A549 (cell line): Measurements from ENCODE around the gene PTPRN2. TPM values are rescaled to one million over a fixed set of nuclear protein-coding genes. Genes with fewer than 3 reads are reported as not detected.

ENCODE experiments used
- ATAC-seq, 2 experiments: fragments of 200-7000 bp in 1 of 2; fragments of >200 bp in 1 of 2; cut with Nextera tagmentation in 1 of 2; cut with Tn5 transposase in 1 of 2; 3 replicates each; pipeline versions ENCODE4 v1.8.0 to v1.9.1; 2018 to 2020; ENCODE audit warnings: mild to moderate bottlenecking in 1 of 2, moderate library complexity in 1 of 2
- CTCF ChIA-PET: fragments of 300-600 bp; sonication (Branson Sonifier 250); formaldehyde crosslinking; extraction: SDS; loops from one replicate; lab custom pipeline; 2021; ENCODE audit warnings: antibody characterized with exemption, inconsistent platforms; lab: Yijun Ruan, JAX
- POLR2A ChIA-PET: fragments of 350-600 bp; formaldehyde crosslinking; extraction: SDS; loops from one replicate; lab custom pipeline; 2021; ENCODE audit warnings: antibody characterized with exemption, inconsistent platforms; lab: Yijun Ruan, JAX
- DNase-seq, 2 experiments: peaks; one replicate each; pipeline versions ENCODE4 v3.0.0 to v3.0.0-alpha.2; 2011 to 2016; ENCODE audit warnings: low read depth in 1 of 2, low spot score in 1 of 2
- FAIRE-seq: peaks from 2 replicates; lab custom pipeline; 2011; peaks lifted over from hg19 to GRCh38; lab: Jason Lieb, UNC
- H3K27ac ChIP-seq, 2 experiments: fragments of >200 bp; sonication (Bioruptor Twin); formaldehyde crosslinking; 3 replicates each; pipeline ENCODE4 v1.5.1; 2016 to 2017
- H3K4me1 ChIP-seq: fragments of >200 bp; sonication (Bioruptor Twin); formaldehyde crosslinking; 3 replicates; pipeline ENCODE4 v1.6.1; 2016
- H3K4me2 ChIP-seq: fragments of >200 bp; sonication (Bioruptor Twin); formaldehyde crosslinking; 3 replicates; pipeline ENCODE4 v1.6.1; 2016
- H3K4me3 ChIP-seq: fragments of >200 bp; sonication (Bioruptor Twin); formaldehyde crosslinking; 3 replicates; pipeline ENCODE4 v1.5.1; 2016
- H3K9me3 ChIP-seq: fragments of >200 bp; sonication (Bioruptor Twin); formaldehyde crosslinking; 3 replicates; pipeline ENCODE4 v1.6.1; 2016
- BHLHE40 ChIP-seq: IDR thresholded peaks from 2 replicates; pipeline ENCODE4 v1.6.1; 2012; ENCODE audit warnings: low read depth, low read length, inconsistent platforms
- CBX2 ChIP-seq: fragments of 200-600 bp; sonication (generic); IDR thresholded peaks from 2 replicates; pipeline ENCODE4 v1.6.1; 2016; ENCODE audit warnings: low read depth, mild to moderate bottlenecking, borderline replicate concordance
- CHD2 ChIP-seq: fragments of 150-350 bp; IDR thresholded peaks from 2 replicates; pipeline ENCODE4 v1.6.1; 2014; ENCODE audit warnings: low read length; ENCODE audit not compliant: partially characterized antibody
- EHF ChIP-seq: fragments of 250-450 bp; sonication (Bioruptor Pico); IDR thresholded peaks from 2 replicates; pipeline ENCODE4 v1.5.0; 2020; ENCODE audit warnings: mild to moderate bottlenecking
- FOSB ChIP-seq: fragments of 250-450 bp; sonication (Bioruptor Pico); IDR thresholded peaks from 2 replicates; pipeline ENCODE4 v1.5.0; 2020; ENCODE audit warnings: mild to moderate bottlenecking, moderate library complexity
- FOXS1 ChIP-seq: fragments of 250-450 bp; sonication (Bioruptor Pico); IDR thresholded peaks from 2 replicates; pipeline ENCODE4 v1.5.0; 2020; ENCODE audit warnings: mild to moderate bottlenecking, moderate library complexity
- HDAC2 ChIP-seq: fragments of 200-600 bp; sonication (generic); IDR thresholded peaks from 2 replicates; pipeline ENCODE4 v1.6.1; 2016
- JUNB ChIP-seq: fragments of >200 bp; sonication (Bioruptor Twin); formaldehyde crosslinking; IDR thresholded peaks from 2 replicates; pipeline ENCODE4 v1.6.1; 2016
- KDM1A ChIP-seq: fragments of 200-600 bp; sonication (generic); IDR thresholded peaks from 2 replicates; pipeline ENCODE4 v1.6.1; 2016; ENCODE audit warnings: low read depth, mild to moderate bottlenecking
- MAFK ChIP-seq: fragments of 450-650 bp; IDR thresholded peaks from 2 replicates; pipeline ENCODE4 v1.6.1; 2014; ENCODE audit not compliant: partially characterized antibody
- MAZ ChIP-seq: fragments of 150-350 bp; IDR thresholded peaks from 2 replicates; pipeline ENCODE4 v1.6.1; 2014; ENCODE audit warnings: antibody characterized with exemption, low read depth, low read length, borderline replicate concordance
- NPAS2 ChIP-seq: fragments of 250-450 bp; sonication (Bioruptor Pico); IDR thresholded peaks from 2 replicates; pipeline ENCODE4 v1.8.0; 2022; ENCODE audit warnings: mild to moderate bottlenecking, moderate library complexity, borderline replicate concordance
- POLR2AphosphoS2 ChIP-seq: conservative IDR thresholded peaks from 2 replicates; pipeline ENCODE4 v1.6.1; 2012; ENCODE audit warnings: low read length, improper control_type of control experiment, inconsistent platforms
- RAD21 ChIP-seq, 2 experiments: fragments of >200 bp in 1 of 2; sonication (Bioruptor Twin) in 1 of 2; formaldehyde crosslinking in 1 of 2; IDR thresholded peaks in 1 of 2; conservative IDR thresholded peaks in 1 of 2; 2 replicates in 1 of 2; 3 replicates in 1 of 2; pipeline ENCODE4 v1.6.1; 2012 to 2018; ENCODE audit warnings: inconsistent platforms in 1 of 2
- RCOR1 ChIP-seq: fragments of 150-350 bp; IDR thresholded peaks from 2 replicates; pipeline ENCODE4 v1.6.1; 2014; ENCODE audit warnings: antibody characterized with exemption, low read length, low read depth
- RFX5 ChIP-seq: fragments of 450-650 bp; IDR thresholded peaks from 2 replicates; pipeline ENCODE4 v1.7.1; 2014; ENCODE audit warnings: antibody characterized with exemption, mild to moderate bottlenecking, moderate library complexity
- SMC3 ChIP-seq: fragments of >200 bp; sonication (Bioruptor Twin); formaldehyde crosslinking; IDR thresholded peaks from 3 replicates; pipeline ENCODE4 v1.6.1; 2018; ENCODE audit warnings: inconsistent platforms
- ZC3H11A ChIP-seq: fragments of 450-650 bp; IDR thresholded peaks from 2 replicates; pipeline ENCODE4 v1.6.1; 2014; ENCODE audit warnings: antibody characterized with exemption, mild to moderate bottlenecking
- ZNF302 ChIP-seq: fragments of 250-450 bp; sonication (Bioruptor Pico); IDR thresholded peaks from 2 replicates; pipeline ENCODE4 v1.9.0; 2021; ENCODE audit warnings: inconsistent platforms, mild to moderate bottlenecking, moderate library complexity
- ZSCAN20 ChIP-seq: fragments of 250-450 bp; sonication (Bioruptor Pico); IDR thresholded peaks from 2 replicates; pipeline ENCODE4 v1.8.0; 2022; ENCODE audit warnings: mild to moderate bottlenecking, moderate library complexity
- WGBS: methylation state at CpG from one replicate; pipeline ENCODE4 v1.1.6; 2017; ENCODE audit errors: missing lambda C conversion rate; 5-methylcytosine and 5-hydroxymethylcytosine counted together
- polyA plus RNA-seq, 4 experiments: library from polyadenylated mRNA; depleted of rRNA in 3 of 4; stranded (reverse); fragments of >200 nt; fragmentation: RNase III in 1 of 4; extraction: RNeasy Plus Mini Kit Qiagen cat#74134 plus additional on column Dnase treatment in 1 of 4; gene quantifications; 2 replicates in 3 of 4; 3 replicates in 1 of 4; pipeline ENCODE4 v1.2.3, GENCODE V29; 2011 to 2017
- TF ChIP-seq, protein P1 (sequence below): fragments of >200 bp; sonication (Bioruptor Twin); formaldehyde crosslinking; IDR thresholded peaks from 3 replicates; pipeline ENCODE4 v1.5.1; 2016
- TF ChIP-seq, protein P2 (sequence below): fragments of >200 bp; sonication (Bioruptor Twin); formaldehyde crosslinking; IDR thresholded peaks from 3 replicates; pipeline ENCODE4 v1.6.1; 2016
- TF ChIP-seq, protein P3 (sequence below): fragments of 200-600 bp; sonication (generic); IDR thresholded peaks from 2 replicates; pipeline ENCODE4 v1.6.1; 2016; ENCODE audit warnings: antibody characterized with exemption, mild to moderate bottlenecking, moderate library complexity
- TF ChIP-seq, protein P4 (sequence below): fragments of >200 bp; sonication (Bioruptor Twin); formaldehyde crosslinking; IDR thresholded peaks from 2 replicates; pipeline ENCODE4 v1.6.1; 2016
- TF ChIP-seq, protein P5 (sequence below): IDR thresholded peaks from 2 replicates; pipeline ENCODE4 v1.6.1; 2012

PTPRN2 gene
- polyA plus RNA-seq, 2 of the 4 experiments (the other 2 are of a cell fraction): 0.41 to 1.2 TPM

DNA sequence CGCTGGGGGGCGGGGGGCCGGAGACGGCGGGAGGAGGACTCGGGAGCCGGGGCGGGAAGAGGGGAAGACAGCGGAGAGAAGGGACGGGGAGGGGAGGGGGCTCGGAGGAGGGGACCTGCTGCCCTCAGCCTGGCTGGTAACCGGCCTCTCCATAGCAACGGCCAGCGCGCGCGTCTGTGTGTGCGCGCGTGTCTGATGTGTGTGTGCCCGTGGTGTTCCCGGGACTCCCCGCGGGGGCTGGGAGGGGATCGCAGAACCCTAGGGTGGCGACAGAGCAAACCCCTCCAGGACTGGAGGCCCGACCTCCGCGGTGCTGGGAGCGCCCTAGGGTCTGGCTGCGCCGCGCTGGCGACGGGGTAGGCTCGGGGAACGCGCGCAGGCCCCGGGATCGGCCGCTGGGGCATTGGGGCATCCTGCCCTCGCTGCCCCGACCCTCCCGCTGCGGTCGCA is 894.5 kb downstream of the PTPRN2 start:
- WGBS: 52% methylated on average over 14 of the region's 47 CpGs
- ATAC-seq (peak in 1 of 2 experiments; percentile 23; a peak in 2 of 6 replicates), DNase-seq (no peak)
- Histone ChIP-seq H3K9me3 (no peaks in the 10 kb centered on the region), H3K4me1 (no peaks in the 10 kb centered on the region), H3K4me3 (no peak overlapping the region), H3K4me2 (no peak overlapping the region), H3K27ac (no peak overlapping the region)
- POLR2A ChIA-PET: no interaction called here
- CTCF ChIA-PET: no interaction called here
- no peak for TF ChIP-seq RFX5
- no peak for TF ChIP-seq MAFK
- no peak for TF ChIP-seq FOXS1 (CRISPR knock-in tag)
- TF ChIP-seq, protein P1, sequence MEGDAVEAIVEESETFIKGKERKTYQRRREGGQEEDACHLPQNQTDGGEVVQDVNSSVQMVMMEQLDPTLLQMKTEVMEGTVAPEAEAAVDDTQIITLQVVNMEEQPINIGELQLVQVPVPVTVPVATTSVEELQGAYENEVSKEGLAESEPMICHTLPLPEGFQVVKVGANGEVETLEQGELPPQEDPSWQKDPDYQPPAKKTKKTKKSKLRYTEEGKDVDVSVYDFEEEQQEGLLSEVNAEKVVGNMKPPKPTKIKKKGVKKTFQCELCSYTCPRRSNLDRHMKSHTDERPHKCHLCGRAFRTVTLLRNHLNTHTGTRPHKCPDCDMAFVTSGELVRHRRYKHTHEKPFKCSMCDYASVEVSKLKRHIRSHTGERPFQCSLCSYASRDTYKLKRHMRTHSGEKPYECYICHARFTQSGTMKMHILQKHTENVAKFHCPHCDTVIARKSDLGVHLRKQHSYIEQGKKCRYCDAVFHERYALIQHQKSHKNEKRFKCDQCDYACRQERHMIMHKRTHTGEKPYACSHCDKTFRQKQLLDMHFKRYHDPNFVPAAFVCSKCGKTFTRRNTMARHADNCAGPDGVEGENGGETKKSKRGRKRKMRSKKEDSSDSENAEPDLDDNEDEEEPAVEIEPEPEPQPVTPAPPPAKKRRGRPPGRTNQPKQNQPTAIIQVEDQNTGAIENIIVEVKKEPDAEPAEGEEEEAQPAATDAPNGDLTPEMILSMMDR: no peak
- no peak for TF ChIP-seq CHD2
- no peak for TF ChIP-seq BHLHE40
- no peak for TF ChIP-seq RAD21 (conservative IDR thresholded peaks at IDR 0.05 in 1 of 2, IDR thresholded peaks at IDR 0.05 in 1 of 2)
- no peak for TF ChIP-seq RCOR1
- no peak for TF ChIP-seq MAZ
- no peak for TF ChIP-seq NPAS2 (CRISPR knock-in tag)
- TF ChIP-seq, all 56 proteins: peak for 0
- no peak for FAIRE-seq

DNA sequence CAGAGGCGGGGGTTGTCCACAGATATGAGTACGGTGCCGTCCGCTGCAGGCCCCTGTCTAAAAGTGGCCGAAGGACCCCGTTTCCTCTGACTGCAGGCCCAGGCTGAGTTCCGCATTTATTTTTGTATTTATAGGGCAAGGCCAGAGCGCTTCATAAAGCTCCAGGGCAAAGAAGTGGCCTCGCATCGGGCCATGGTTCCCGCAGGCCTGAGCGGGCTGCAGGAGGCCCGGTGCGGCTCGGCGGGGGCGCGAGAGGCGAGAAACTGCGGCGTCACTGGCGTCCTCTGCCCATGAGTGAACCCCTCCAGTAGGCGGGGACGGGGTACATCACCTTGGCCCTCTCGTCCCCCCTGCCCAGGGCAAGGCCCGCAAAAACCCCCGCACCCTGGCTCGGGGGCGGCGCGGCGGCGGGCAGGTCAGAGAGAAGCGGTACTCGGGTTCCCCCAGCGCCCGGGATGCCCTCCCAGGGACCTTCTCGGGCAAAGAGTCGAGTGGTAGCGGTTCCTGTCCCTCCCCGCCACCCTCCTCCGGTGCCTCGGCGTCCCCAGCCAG is 895.1 kb downstream of the PTPRN2 start:
- FAIRE-seq: no peak
- no peaks in the 10 kb centered on the region for H3K4me1 ChIP-seq
- H3K27ac ChIP-seq: no peak overlapping the region
- POLR2A ChIA-PET: no interaction called here
- 24% methylated on average over 19 of the region's 44 CpGs for WGBS
- DNase-seq: no peak
- no peak for TF ChIP-seq ZSCAN20 (CRISPR knock-in tag)
- peak in 1 of 2 experiments; percentile 37; a peak in 3 of 6 replicates for ATAC-seq
- CTCF ChIA-PET: no interaction called here
- H3K9me3 ChIP-seq: no peaks in the 10 kb centered on the region
- no peak overlapping the region for H3K4me2 ChIP-seq
- no peak overlapping the region for H3K4me3 ChIP-seq

DNA sequence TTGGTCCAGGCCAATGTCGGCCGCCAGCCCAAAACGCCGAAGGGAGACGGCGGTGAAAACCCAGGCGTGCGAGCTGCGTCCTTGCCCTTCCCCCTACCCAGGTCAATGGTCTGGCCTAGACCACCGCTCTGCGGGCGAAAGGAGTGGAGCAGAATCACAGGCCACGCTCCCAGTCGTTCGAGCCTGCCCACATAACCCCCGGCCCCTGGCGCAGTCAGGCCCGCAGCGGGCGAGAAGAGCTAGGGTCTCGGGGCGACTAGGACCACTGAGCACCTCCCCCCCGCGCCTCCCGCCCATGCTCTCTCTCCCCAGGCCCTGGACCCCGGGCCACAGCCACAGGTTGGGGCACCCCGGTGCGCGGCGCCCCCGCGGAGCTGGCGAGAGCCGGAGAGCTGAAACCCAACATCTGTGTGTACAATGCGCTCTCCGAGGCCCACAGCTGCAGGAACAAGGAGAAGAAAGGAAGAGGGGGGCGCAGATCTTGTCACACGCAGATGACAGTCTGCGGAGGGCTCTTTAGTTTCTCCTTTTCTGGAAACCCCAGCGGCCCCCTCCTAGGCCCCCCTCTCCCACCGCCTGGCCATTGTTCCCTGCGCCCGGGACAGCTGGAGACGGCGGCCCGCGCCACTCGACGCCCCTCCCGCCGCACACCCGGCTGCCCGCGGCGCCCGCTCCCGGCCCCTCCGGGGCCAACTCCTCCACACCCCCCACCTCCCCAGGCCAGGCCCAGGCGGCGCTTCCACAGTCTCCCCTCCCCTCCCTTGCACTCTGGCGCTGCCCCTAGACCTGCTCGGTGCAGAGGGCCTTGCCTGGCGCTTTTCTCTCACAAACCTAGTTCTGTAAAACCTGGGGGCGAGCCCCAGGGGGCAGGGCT is 895.8 kb downstream of the PTPRN2 start:
- Histone ChIP-seq H3K4me2 (no peak overlapping the region), H3K4me1 (no peaks in the 10 kb centered on the region), H3K27ac (no peak overlapping the region), H3K4me3 (no peak overlapping the region), H3K9me3 (no peaks in the 10 kb centered on the region)
- ChIA-PET CTCF (no interaction called here), POLR2A (no interaction called here)
- FAIRE-seq (no peak), DNase-seq (no peak), ATAC-seq (peak in 1 of 2 experiments; percentile 30; a peak in 2 of 6 replicates)
- WGBS: 38% methylated on average over 31 of the region's 64 CpGs
- TF ChIP-seq, protein P2, sequence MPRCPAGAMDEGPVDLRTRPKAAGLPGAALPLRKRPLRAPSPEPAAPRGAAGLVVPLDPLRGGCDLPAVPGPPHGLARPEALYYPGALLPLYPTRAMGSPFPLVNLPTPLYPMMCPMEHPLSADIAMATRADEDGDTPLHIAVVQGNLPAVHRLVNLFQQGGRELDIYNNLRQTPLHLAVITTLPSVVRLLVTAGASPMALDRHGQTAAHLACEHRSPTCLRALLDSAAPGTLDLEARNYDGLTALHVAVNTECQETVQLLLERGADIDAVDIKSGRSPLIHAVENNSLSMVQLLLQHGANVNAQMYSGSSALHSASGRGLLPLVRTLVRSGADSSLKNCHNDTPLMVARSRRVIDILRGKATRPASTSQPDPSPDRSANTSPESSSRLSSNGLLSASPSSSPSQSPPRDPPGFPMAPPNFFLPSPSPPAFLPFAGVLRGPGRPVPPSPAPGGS: no peak
- TF ChIP-seq, protein P3, sequence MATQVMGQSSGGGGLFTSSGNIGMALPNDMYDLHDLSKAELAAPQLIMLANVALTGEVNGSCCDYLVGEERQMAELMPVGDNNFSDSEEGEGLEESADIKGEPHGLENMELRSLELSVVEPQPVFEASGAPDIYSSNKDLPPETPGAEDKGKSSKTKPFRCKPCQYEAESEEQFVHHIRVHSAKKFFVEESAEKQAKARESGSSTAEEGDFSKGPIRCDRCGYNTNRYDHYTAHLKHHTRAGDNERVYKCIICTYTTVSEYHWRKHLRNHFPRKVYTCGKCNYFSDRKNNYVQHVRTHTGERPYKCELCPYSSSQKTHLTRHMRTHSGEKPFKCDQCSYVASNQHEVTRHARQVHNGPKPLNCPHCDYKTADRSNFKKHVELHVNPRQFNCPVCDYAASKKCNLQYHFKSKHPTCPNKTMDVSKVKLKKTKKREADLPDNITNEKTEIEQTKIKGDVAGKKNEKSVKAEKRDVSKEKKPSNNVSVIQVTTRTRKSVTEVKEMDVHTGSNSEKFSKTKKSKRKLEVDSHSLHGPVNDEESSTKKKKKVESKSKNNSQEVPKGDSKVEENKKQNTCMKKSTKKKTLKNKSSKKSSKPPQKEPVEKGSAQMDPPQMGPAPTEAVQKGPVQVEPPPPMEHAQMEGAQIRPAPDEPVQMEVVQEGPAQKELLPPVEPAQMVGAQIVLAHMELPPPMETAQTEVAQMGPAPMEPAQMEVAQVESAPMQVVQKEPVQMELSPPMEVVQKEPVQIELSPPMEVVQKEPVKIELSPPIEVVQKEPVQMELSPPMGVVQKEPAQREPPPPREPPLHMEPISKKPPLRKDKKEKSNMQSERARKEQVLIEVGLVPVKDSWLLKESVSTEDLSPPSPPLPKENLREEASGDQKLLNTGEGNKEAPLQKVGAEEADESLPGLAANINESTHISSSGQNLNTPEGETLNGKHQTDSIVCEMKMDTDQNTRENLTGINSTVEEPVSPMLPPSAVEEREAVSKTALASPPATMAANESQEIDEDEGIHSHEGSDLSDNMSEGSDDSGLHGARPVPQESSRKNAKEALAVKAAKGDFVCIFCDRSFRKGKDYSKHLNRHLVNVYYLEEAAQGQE: no peak
- TF ChIP-seq POLR2AphosphoS2: no peak
- TF ChIP-seq FOSB (CRISPR knock-in tag): no peak
- TF ChIP-seq NPAS2 (CRISPR knock-in tag): no peak
- no peak for TF ChIP-seq JUNB
- no peak for TF ChIP-seq CHD2
- TF ChIP-seq, protein P4, sequence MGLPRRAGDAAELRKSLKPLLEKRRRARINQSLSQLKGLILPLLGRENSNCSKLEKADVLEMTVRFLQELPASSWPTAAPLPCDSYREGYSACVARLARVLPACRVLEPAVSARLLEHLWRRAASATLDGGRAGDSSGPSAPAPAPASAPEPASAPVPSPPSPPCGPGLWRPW: no peak
- TF ChIP-seq CBX2: no peak
- TF ChIP-seq ZNF302 (CRISPR knock-in tag): no peak
- TF ChIP-seq ZC3H11A: no peak
- TF ChIP-seq EHF: no peak
- no peak for TF ChIP-seq KDM1A
- TF ChIP-seq HDAC2: no peak
- no peak for TF ChIP-seq SMC3
- TF ChIP-seq, protein P5, sequence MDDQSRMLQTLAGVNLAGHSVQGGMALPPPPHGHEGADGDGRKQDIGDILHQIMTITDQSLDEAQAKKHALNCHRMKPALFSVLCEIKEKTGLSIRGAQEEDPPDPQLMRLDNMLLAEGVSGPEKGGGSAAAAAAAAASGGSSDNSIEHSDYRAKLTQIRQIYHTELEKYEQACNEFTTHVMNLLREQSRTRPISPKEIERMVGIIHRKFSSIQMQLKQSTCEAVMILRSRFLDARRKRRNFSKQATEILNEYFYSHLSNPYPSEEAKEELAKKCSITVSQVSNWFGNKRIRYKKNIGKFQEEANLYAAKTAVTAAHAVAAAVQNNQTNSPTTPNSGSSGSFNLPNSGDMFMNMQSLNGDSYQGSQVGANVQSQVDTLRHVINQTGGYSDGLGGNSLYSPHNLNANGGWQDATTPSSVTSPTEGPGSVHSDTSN: no peak
